K562 (cell line): ENCODE data around the gene NEUROD2.

Source experiments
- CEBPB ChIP-seq: fragments of 450-650 bp; IDR thresholded peaks from 2 replicates; pipeline ENCODE4 v1.6.1; 2016; ENCODE audit warnings: missing genetic modification characterization, missing compliant biosample characterization
- FOSL1 ChIP-seq: fragments of 200-800 bp; sonication (Bioruptor generic); conservative IDR thresholded peaks from 2 replicates; pipeline ENCODE4 v1.6.1; 2016; ENCODE audit warnings: missing genetic modification characterization, missing compliant biosample characterization
- NR3C1 ChIP-seq: sonication (generic); formaldehyde crosslinking; IDR thresholded peaks from 2 replicates; pipeline ENCODE4 v1.8.1; 2022; ENCODE audit warnings: missing genetic modification reagents
- SAFB ChIP-seq: fragments of 200-400 bp; formaldehyde crosslinking; IDR thresholded peaks from 2 replicates; pipeline ENCODE4 v1.6.1; 2017; ENCODE audit warnings: low read depth, low read length, borderline replicate concordance
- TAF1 ChIP-seq: IDR thresholded peaks from 2 replicates; pipeline ENCODE4 v1.6.1; 2011; ENCODE audit warnings: mild to moderate bottlenecking, low read length, moderate library complexity; ENCODE audit not compliant: insufficient read depth, control insufficient read depth, severe bottlenecking; ENCODE audit errors: extremely low read depth
- ZNF354B ChIP-seq: fragments of 250-450 bp; sonication (Bioruptor Pico); IDR thresholded peaks from 2 replicates; pipeline ENCODE4 v1.4.0; 2020
- TF ChIP-seq, protein P1 (sequence below), 3 experiments: IDR thresholded peaks in 2 of 3; conservative IDR thresholded peaks in 1 of 3; 2 replicates each; pipeline ENCODE4 v1.5.1; 2011 to 2012; ENCODE audit warnings: low read length in 3 of 3, mild to moderate bottlenecking in 3 of 3, control low read depth in 2 of 3, improper control_type of control experiment in 1 of 3, inconsistent platforms in 1 of 3, low read depth in 1 of 3, mixed read lengths in 1 of 3, moderate library complexity in 1 of 3; ENCODE audit not compliant: insufficient read depth in 2 of 3
- TF ChIP-seq, protein P2 (sequence below): sonication (generic); formaldehyde crosslinking; IDR thresholded peaks from 2 replicates; pipeline ENCODE4 v1.5.0; 2020; ENCODE audit warnings: missing genetic modification reagents

DNA sequence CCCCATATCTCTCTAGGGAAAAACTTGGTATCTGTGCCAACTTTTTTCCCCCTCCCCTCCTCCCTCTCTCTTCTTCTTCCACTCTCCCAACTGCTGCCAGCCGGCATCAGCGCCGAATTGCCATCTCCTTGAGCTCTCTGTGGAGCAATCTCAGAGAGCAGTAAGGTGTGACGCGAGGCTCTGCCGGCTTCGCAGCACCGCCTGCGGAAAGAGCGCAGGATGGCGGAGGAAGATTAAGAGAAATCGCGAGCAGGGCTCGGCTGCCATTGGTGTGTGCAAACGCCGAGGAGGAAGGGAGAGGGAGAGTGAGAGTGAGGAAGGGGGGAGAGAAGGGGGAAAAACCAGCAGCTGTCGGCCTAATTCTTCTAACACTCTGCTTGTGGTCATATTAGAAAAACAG lies 44.2 kb downstream of the NEUROD2 start:
- TF ChIP-seq TAF1, result no peak
- TF ChIP-seq ZNF354B (CRISPR knock-in tag), result no peak
- TF ChIP-seq NR3C1 (CRISPR knock-in tag), result no peak
- no peak for TF ChIP-seq SAFB
- no peak for TF ChIP-seq CEBPB (tag)
- no peak for TF ChIP-seq FOSL1 (tag)
- TF ChIP-seq, protein P1, sequence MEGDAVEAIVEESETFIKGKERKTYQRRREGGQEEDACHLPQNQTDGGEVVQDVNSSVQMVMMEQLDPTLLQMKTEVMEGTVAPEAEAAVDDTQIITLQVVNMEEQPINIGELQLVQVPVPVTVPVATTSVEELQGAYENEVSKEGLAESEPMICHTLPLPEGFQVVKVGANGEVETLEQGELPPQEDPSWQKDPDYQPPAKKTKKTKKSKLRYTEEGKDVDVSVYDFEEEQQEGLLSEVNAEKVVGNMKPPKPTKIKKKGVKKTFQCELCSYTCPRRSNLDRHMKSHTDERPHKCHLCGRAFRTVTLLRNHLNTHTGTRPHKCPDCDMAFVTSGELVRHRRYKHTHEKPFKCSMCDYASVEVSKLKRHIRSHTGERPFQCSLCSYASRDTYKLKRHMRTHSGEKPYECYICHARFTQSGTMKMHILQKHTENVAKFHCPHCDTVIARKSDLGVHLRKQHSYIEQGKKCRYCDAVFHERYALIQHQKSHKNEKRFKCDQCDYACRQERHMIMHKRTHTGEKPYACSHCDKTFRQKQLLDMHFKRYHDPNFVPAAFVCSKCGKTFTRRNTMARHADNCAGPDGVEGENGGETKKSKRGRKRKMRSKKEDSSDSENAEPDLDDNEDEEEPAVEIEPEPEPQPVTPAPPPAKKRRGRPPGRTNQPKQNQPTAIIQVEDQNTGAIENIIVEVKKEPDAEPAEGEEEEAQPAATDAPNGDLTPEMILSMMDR (IDR thresholded peaks at IDR 0.05 in 2 of 3, conservative IDR thresholded peaks at IDR 0.05 in 1 of 3; ENCODE audit: insufficient read depth in 2 of 3, low read depth in 1 of 3, low read length in 3 of 3), result no peak
- TF ChIP-seq, protein P2, sequence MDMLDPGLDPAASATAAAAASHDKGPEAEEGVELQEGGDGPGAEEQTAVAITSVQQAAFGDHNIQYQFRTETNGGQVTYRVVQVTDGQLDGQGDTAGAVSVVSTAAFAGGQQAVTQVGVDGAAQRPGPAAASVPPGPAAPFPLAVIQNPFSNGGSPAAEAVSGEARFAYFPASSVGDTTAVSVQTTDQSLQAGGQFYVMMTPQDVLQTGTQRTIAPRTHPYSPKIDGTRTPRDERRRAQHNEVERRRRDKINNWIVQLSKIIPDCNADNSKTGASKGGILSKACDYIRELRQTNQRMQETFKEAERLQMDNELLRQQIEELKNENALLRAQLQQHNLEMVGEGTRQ (CRISPR knock-in tag), result no peak
